WTC11 (cell line): Measurements from ENCODE around the gene GHR. TPM values are rescaled to one million over a fixed set of nuclear protein-coding genes. Genes with fewer than 3 reads are reported as not detected.

Source experiments
- ATAC-seq: fragments of 200-7000 bp; cut with Tn5 transposase; 2 replicates; pipeline ENCODE4 v1.10.0; 2021; ENCODE audit warnings: mild to moderate bottlenecking, moderate library complexity
- CTCF ChIA-PET: fragments of 300-600 bp; sonication (Branson Sonifier 250); formaldehyde crosslinking; loops from one replicate; lab custom pipeline; 2021; ENCODE audit warnings: antibody characterized with exemption; lab: Charles Lee
- POLR2A ChIA-PET: fragments of 350-600 bp; sonication (Branson Sonifier 250); formaldehyde crosslinking; loops from one replicate; lab custom pipeline; 2021; ENCODE audit warnings: antibody characterized with exemption; lab: Charles Lee
- DNase-seq: peaks from one replicate; pipeline ENCODE4 v3.0.0; 2021; ENCODE audit warnings: low spot score
- H3K27ac Mint-ChIP-seq: 2 replicates; pipeline ENCODE4 v1.8.0; 2021; ENCODE audit warnings: mixed read lengths
- H3K27me3 Mint-ChIP-seq: 2 replicates; pipeline ENCODE4 v1.8.0; 2021; ENCODE audit warnings: low read depth, mild to moderate bottlenecking, moderate library complexity, mixed read lengths
- H3K36me3 Mint-ChIP-seq: 2 replicates; pipeline ENCODE4 v1.8.0; 2021; ENCODE audit warnings: mixed read lengths
- H3K4me1 Mint-ChIP-seq: 2 replicates; pipeline ENCODE4 v1.8.0; 2022; ENCODE audit warnings: mixed read lengths
- H3K4me3 Mint-ChIP-seq: 2 replicates; pipeline ENCODE4 v1.8.0; 2021; ENCODE audit warnings: mild to moderate bottlenecking, moderate library complexity, mixed read lengths
- H3K9me3 Mint-ChIP-seq: 2 replicates; pipeline ENCODE4 v1.8.0; 2021; ENCODE audit warnings: mixed read lengths
- ATF1 ChIP-seq: sonication (generic); formaldehyde crosslinking; IDR thresholded peaks from 2 replicates; pipeline ENCODE4 v1.8.1; 2023; ENCODE audit warnings: mild to moderate bottlenecking, moderate library complexity, missing genetic modification reagents
- CBFB ChIP-seq: sonication (generic); formaldehyde crosslinking; IDR thresholded peaks from 2 replicates; pipeline ENCODE4 v1.8.1; 2022; ENCODE audit warnings: mild to moderate bottlenecking, low read depth, missing genetic modification reagents
- E2F1 ChIP-seq: sonication (generic); formaldehyde crosslinking; IDR thresholded peaks from 2 replicates; pipeline ENCODE4 v1.8.0; 2022; ENCODE audit warnings: mild to moderate bottlenecking, missing genetic modification reagents
- IRF1 ChIP-seq: sonication (generic); formaldehyde crosslinking; IDR thresholded peaks from 2 replicates; pipeline ENCODE4 v1.8.0; 2023; ENCODE audit warnings: missing genetic modification reagents
- NFATC4 ChIP-seq: fragments of 250-450 bp; sonication (Bioruptor Pico); IDR thresholded peaks from 2 replicates; pipeline ENCODE4 v1.9.0; 2021; ENCODE audit warnings: mild to moderate bottlenecking
- NFE2L1 ChIP-seq: sonication (generic); formaldehyde crosslinking; IDR thresholded peaks from 2 replicates; pipeline ENCODE4 v1.8.1; 2023; ENCODE audit warnings: missing genetic modification reagents
- NFYB ChIP-seq: sonication (generic); formaldehyde crosslinking; conservative IDR thresholded peaks from 2 replicates; pipeline ENCODE4 v1.8.0; 2022; ENCODE audit warnings: low read depth, missing genetic modification reagents
- OVOL2 ChIP-seq: fragments of 250-450 bp; sonication (Bioruptor Pico); IDR thresholded peaks from 2 replicates; pipeline ENCODE4 v1.9.0; 2021; ENCODE audit warnings: mild to moderate bottlenecking, borderline replicate concordance
- PRRX2 ChIP-seq: fragments of 250-450 bp; sonication (Bioruptor Pico); IDR thresholded peaks from 2 replicates; pipeline ENCODE4 v1.8.0; 2021; ENCODE audit warnings: mild to moderate bottlenecking
- SOX15 ChIP-seq: fragments of 250-450 bp; sonication (Bioruptor Pico); IDR thresholded peaks from 2 replicates; pipeline ENCODE4 v1.9.0; 2021; ENCODE audit warnings: mild to moderate bottlenecking
- ZNF121 ChIP-seq: sonication (generic); formaldehyde crosslinking; IDR thresholded peaks from 2 replicates; pipeline ENCODE4 v1.8.0; 2023; ENCODE audit warnings: missing genetic modification reagents
- ZNF416 ChIP-seq: fragments of 250-450 bp; sonication (Bioruptor Pico); IDR thresholded peaks from 2 replicates; pipeline ENCODE4 v1.9.0; 2021; ENCODE audit warnings: mild to moderate bottlenecking, inconsistent platforms
- total RNA-seq: library from RNA; stranded (reverse); gene quantifications from 3 replicates; pipeline ENCODE4 v1.2.3, GENCODE V29; 2021
- TF ChIP-seq, protein P1 (sequence below): fragments of 250-450 bp; sonication (Bioruptor Pico); IDR thresholded peaks from 2 replicates; pipeline ENCODE4 v1.8.0; 2021; ENCODE audit warnings: mild to moderate bottlenecking
- TF ChIP-seq, protein P2 (sequence below): sonication (generic); formaldehyde crosslinking; IDR thresholded peaks from 2 replicates; pipeline ENCODE4 v1.8.1; 2022; ENCODE audit warnings: low read depth, mild to moderate bottlenecking, moderate library complexity, missing genetic modification reagents, borderline replicate concordance
- TF ChIP-seq, protein P3 (sequence below): sonication (generic); formaldehyde crosslinking; IDR thresholded peaks from 2 replicates; pipeline ENCODE4 v1.8.1; 2022; ENCODE audit warnings: mild to moderate bottlenecking, missing genetic modification reagents, moderate library complexity, borderline replicate concordance
- TF ChIP-seq, protein P4 (sequence below): sonication (generic); formaldehyde crosslinking; IDR thresholded peaks from 2 replicates; pipeline ENCODE4 v1.8.0; 2022; ENCODE audit warnings: mild to moderate bottlenecking, missing genetic modification reagents
- TF ChIP-seq, protein P5 (sequence below): sonication (generic); formaldehyde crosslinking; IDR thresholded peaks from 2 replicates; pipeline ENCODE4 v1.8.1; 2023; ENCODE audit warnings: mild to moderate bottlenecking, missing genetic modification reagents, moderate library complexity
- TF ChIP-seq, protein P6 (sequence below): fragments of 250-450 bp; sonication (Bioruptor Pico); IDR thresholded peaks from 2 replicates; pipeline ENCODE4 v1.9.0; 2021; ENCODE audit warnings: mild to moderate bottlenecking
- TF ChIP-seq, protein P7 (sequence below): sonication (generic); formaldehyde crosslinking; IDR thresholded peaks from 2 replicates; pipeline ENCODE4 v1.8.0; 2023; ENCODE audit warnings: mild to moderate bottlenecking, missing genetic modification reagents

The GHR gene
- total RNA-seq, 1 experiment from 2014 or later: 0.57 TPM

- Mint-ChIP-seq H3K9me3 (peaks cover 35% of the 10 kb centered on the region), H3K4me1 (peaks cover 5% of the 10 kb centered on the region; the same call in 1 of the 2 replicates), H3K4me3 (no peak overlapping the region), H3K36me3 (peaks cover 18% of the 10 kb centered on the region), H3K27me3 (peaks cover 5% of the 10 kb centered on the region; the same call in 1 of the 2 replicates), H3K27ac (no peak overlapping the region)
- ATAC-seq: no peak
- ChIA-PET CTCF (no interaction called here), POLR2A (no interaction called here)
- DNase-seq: no peak
- TF ChIP-seq NFE2L1 (no peak), CBFB (no peak), ZNF121 (no peak), PRRX2 (CRISPR knock-in tag) (no peak), ATF1 (CRISPR knock-in tag) (no peak), ZNF416 (no peak), IRF1 (CRISPR knock-in tag) (no peak), OVOL2 (no peak)
- TF ChIP-seq, protein P1, sequence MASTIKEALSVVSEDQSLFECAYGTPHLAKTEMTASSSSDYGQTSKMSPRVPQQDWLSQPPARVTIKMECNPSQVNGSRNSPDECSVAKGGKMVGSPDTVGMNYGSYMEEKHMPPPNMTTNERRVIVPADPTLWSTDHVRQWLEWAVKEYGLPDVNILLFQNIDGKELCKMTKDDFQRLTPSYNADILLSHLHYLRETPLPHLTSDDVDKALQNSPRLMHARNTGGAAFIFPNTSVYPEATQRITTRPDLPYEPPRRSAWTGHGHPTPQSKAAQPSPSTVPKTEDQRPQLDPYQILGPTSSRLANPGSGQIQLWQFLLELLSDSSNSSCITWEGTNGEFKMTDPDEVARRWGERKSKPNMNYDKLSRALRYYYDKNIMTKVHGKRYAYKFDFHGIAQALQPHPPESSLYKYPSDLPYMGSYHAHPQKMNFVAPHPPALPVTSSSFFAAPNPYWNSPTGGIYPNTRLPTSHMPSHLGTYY (CRISPR knock-in tag): no peak
- TF ChIP-seq, protein P2, sequence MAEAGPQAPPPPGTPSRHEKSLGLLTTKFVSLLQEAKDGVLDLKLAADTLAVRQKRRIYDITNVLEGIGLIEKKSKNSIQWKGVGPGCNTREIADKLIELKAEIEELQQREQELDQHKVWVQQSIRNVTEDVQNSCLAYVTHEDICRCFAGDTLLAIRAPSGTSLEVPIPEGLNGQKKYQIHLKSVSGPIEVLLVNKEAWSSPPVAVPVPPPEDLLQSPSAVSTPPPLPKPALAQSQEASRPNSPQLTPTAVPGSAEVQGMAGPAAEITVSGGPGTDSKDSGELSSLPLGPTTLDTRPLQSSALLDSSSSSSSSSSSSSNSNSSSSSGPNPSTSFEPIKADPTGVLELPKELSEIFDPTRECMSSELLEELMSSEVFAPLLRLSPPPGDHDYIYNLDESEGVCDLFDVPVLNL (CRISPR knock-in tag): no peak
- TF ChIP-seq, protein P3, sequence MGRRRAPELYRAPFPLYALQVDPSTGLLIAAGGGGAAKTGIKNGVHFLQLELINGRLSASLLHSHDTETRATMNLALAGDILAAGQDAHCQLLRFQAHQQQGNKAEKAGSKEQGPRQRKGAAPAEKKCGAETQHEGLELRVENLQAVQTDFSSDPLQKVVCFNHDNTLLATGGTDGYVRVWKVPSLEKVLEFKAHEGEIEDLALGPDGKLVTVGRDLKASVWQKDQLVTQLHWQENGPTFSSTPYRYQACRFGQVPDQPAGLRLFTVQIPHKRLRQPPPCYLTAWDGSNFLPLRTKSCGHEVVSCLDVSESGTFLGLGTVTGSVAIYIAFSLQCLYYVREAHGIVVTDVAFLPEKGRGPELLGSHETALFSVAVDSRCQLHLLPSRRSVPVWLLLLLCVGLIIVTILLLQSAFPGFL (CRISPR knock-in tag): no peak
- TF ChIP-seq, protein P4, sequence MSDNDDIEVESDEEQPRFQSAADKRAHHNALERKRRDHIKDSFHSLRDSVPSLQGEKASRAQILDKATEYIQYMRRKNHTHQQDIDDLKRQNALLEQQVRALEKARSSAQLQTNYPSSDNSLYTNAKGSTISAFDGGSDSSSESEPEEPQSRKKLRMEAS (CRISPR knock-in tag): no peak
- TF ChIP-seq, protein P5, sequence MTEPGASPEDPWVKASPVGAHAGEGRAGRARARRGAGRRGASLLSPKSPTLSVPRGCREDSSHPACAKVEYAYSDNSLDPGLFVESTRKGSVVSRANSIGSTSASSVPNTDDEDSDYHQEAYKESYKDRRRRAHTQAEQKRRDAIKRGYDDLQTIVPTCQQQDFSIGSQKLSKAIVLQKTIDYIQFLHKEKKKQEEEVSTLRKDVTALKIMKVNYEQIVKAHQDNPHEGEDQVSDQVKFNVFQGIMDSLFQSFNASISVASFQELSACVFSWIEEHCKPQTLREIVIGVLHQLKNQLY (CRISPR knock-in tag): no peak
- TF ChIP-seq, protein P6, sequence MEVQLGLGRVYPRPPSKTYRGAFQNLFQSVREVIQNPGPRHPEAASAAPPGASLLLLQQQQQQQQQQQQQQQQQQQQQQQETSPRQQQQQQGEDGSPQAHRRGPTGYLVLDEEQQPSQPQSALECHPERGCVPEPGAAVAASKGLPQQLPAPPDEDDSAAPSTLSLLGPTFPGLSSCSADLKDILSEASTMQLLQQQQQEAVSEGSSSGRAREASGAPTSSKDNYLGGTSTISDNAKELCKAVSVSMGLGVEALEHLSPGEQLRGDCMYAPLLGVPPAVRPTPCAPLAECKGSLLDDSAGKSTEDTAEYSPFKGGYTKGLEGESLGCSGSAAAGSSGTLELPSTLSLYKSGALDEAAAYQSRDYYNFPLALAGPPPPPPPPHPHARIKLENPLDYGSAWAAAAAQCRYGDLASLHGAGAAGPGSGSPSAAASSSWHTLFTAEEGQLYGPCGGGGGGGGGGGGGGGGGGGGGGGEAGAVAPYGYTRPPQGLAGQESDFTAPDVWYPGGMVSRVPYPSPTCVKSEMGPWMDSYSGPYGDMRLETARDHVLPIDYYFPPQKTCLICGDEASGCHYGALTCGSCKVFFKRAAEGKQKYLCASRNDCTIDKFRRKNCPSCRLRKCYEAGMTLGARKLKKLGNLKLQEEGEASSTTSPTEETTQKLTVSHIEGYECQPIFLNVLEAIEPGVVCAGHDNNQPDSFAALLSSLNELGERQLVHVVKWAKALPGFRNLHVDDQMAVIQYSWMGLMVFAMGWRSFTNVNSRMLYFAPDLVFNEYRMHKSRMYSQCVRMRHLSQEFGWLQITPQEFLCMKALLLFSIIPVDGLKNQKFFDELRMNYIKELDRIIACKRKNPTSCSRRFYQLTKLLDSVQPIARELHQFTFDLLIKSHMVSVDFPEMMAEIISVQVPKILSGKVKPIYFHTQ (CRISPR knock-in tag): no peak
These were observed 26.0 kb upstream of the GHR start for GRCh38 chr5:42397267-42397666.

GRCh38 chr5:42399702-42400101, 23.5 kb upstream of the GHR start:
- Mint-ChIP-seq H3K9me3 (peaks cover 15% of the 10 kb centered on the region), H3K27ac (no peak overlapping the region), H3K36me3 (peaks cover 1% of the 10 kb centered on the region; the same call in 1 of the 2 replicates), H3K4me1 (peaks cover 8% of the 10 kb centered on the region; the same call in 1 of the 2 replicates), H3K27me3 (no peaks in the 10 kb centered on the region), H3K4me3 (no peak overlapping the region)
- POLR2A ChIA-PET: no interaction called here
- TF ChIP-seq SOX15 (CRISPR knock-in tag) (no peak), E2F1 (CRISPR knock-in tag) (no peak), NFATC4 (CRISPR knock-in tag) (no peak), NFE2L1 (no peak), ATF1 (CRISPR knock-in tag) (no peak), NFYB (no peak)
- TF ChIP-seq, protein P2 (CRISPR knock-in tag): no peak
- TF ChIP-seq, protein P4 (CRISPR knock-in tag): no peak
- TF ChIP-seq, protein P7, sequence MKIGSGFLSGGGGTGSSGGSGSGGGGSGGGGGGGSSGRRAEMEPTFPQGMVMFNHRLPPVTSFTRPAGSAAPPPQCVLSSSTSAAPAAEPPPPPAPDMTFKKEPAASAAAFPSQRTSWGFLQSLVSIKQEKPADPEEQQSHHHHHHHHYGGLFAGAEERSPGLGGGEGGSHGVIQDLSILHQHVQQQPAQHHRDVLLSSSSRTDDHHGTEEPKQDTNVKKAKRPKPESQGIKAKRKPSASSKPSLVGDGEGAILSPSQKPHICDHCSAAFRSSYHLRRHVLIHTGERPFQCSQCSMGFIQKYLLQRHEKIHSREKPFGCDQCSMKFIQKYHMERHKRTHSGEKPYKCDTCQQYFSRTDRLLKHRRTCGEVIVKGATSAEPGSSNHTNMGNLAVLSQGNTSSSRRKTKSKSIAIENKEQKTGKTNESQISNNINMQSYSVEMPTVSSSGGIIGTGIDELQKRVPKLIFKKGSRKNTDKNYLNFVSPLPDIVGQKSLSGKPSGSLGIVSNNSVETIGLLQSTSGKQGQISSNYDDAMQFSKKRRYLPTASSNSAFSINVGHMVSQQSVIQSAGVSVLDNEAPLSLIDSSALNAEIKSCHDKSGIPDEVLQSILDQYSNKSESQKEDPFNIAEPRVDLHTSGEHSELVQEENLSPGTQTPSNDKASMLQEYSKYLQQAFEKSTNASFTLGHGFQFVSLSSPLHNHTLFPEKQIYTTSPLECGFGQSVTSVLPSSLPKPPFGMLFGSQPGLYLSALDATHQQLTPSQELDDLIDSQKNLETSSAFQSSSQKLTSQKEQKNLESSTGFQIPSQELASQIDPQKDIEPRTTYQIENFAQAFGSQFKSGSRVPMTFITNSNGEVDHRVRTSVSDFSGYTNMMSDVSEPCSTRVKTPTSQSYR: no peak
- ATAC-seq (no peak), DNase-seq (no peak)
- CTCF ChIA-PET: no interaction called here
